WTC11 (cell line): Measurements from ENCODE around the gene DNAJC12. TPM values are rescaled to one million over a fixed set of nuclear protein-coding genes. Genes with fewer than 3 reads are reported as not detected.

ENCODE experiments used
- ATAC-seq: fragments of 200-7000 bp; cut with Tn5 transposase; 2 replicates; pipeline ENCODE4 v1.10.0; 2021; ENCODE audit warnings: mild to moderate bottlenecking, moderate library complexity
- CTCF ChIA-PET: fragments of 300-600 bp; sonication (Branson Sonifier 250); formaldehyde crosslinking; loops from one replicate; lab custom pipeline; 2021; ENCODE audit warnings: antibody characterized with exemption; lab: Charles Lee
- POLR2A ChIA-PET: fragments of 350-600 bp; sonication (Branson Sonifier 250); formaldehyde crosslinking; loops from one replicate; lab custom pipeline; 2021; ENCODE audit warnings: antibody characterized with exemption; lab: Charles Lee
- DNase-seq: peaks from one replicate; pipeline ENCODE4 v3.0.0; 2021; ENCODE audit warnings: low spot score
- H3K27ac Mint-ChIP-seq: 2 replicates; pipeline ENCODE4 v1.8.0; 2021; ENCODE audit warnings: mixed read lengths
- H3K27me3 Mint-ChIP-seq: 2 replicates; pipeline ENCODE4 v1.8.0; 2021; ENCODE audit warnings: low read depth, mild to moderate bottlenecking, moderate library complexity, mixed read lengths
- H3K36me3 Mint-ChIP-seq: 2 replicates; pipeline ENCODE4 v1.8.0; 2021; ENCODE audit warnings: mixed read lengths
- H3K4me1 Mint-ChIP-seq: 2 replicates; pipeline ENCODE4 v1.8.0; 2022; ENCODE audit warnings: mixed read lengths
- H3K4me3 Mint-ChIP-seq: 2 replicates; pipeline ENCODE4 v1.8.0; 2021; ENCODE audit warnings: mild to moderate bottlenecking, moderate library complexity, mixed read lengths
- H3K9me3 Mint-ChIP-seq: 2 replicates; pipeline ENCODE4 v1.8.0; 2021; ENCODE audit warnings: mixed read lengths
- AFF4 ChIP-seq: sonication (generic); formaldehyde crosslinking; IDR thresholded peaks from 2 replicates; pipeline ENCODE4 v1.8.1; 2023; ENCODE audit warnings: mild to moderate bottlenecking, missing genetic modification reagents, borderline replicate concordance
- ATF3 ChIP-seq: sonication (generic); formaldehyde crosslinking; conservative IDR thresholded peaks from 2 replicates; pipeline ENCODE4 v1.8.1; 2022; ENCODE audit warnings: mild to moderate bottlenecking, missing genetic modification reagents
- ATF6 ChIP-seq: sonication (generic); formaldehyde crosslinking; IDR thresholded peaks from 2 replicates; pipeline ENCODE4 v1.8.1; 2023; ENCODE audit warnings: mild to moderate bottlenecking, missing genetic modification reagents
- CTCF ChIP-seq: fragments of 200-600 bp; IDR thresholded peaks from 2 replicates; pipeline ENCODE4 v1.8.0; 2022; ENCODE audit warnings: antibody characterized with exemption
- E2F5 ChIP-seq: sonication (generic); formaldehyde crosslinking; IDR thresholded peaks from 2 replicates; pipeline ENCODE4 v1.8.1; 2022; ENCODE audit warnings: mild to moderate bottlenecking, moderate library complexity, missing genetic modification reagents
- FOXP1 ChIP-seq: sonication (generic); formaldehyde crosslinking; IDR thresholded peaks from 2 replicates; pipeline ENCODE4 v1.8.0; 2022; ENCODE audit warnings: missing genetic modification reagents, mild to moderate bottlenecking, moderate library complexity, borderline replicate concordance
- FOXP4 ChIP-seq: sonication (generic); formaldehyde crosslinking; IDR thresholded peaks from 2 replicates; pipeline ENCODE4 v1.8.0; 2022; ENCODE audit warnings: mild to moderate bottlenecking, missing genetic modification reagents
- GABPB1 ChIP-seq: sonication (generic); formaldehyde crosslinking; IDR thresholded peaks from 2 replicates; pipeline ENCODE4 v1.8.1; 2023; ENCODE audit warnings: mild to moderate bottlenecking, missing genetic modification reagents
- HMGA2 ChIP-seq: fragments of 250-450 bp; sonication (Bioruptor Pico); IDR thresholded peaks from 2 replicates; pipeline ENCODE4 v1.4.0; 2021; ENCODE audit warnings: mild to moderate bottlenecking, moderate library complexity
- KAT7 ChIP-seq: sonication (generic); formaldehyde crosslinking; IDR thresholded peaks from 2 replicates; pipeline ENCODE4 v1.8.1; 2023; ENCODE audit warnings: missing genetic modification reagents, mild to moderate bottlenecking, borderline replicate concordance
- NFYB ChIP-seq: sonication (generic); formaldehyde crosslinking; conservative IDR thresholded peaks from 2 replicates; pipeline ENCODE4 v1.8.0; 2022; ENCODE audit warnings: low read depth, missing genetic modification reagents
- TCF7 ChIP-seq: sonication (generic); formaldehyde crosslinking; IDR thresholded peaks from 2 replicates; pipeline ENCODE4 v1.8.0; 2022; ENCODE audit warnings: mild to moderate bottlenecking, low read depth, missing genetic modification reagents, moderate library complexity
- TP53 ChIP-seq: sonication (generic); formaldehyde crosslinking; IDR thresholded peaks from 2 replicates; pipeline ENCODE4 v1.8.1; 2023; ENCODE audit warnings: mild to moderate bottlenecking, missing genetic modification reagents
- ZNF396 ChIP-seq: fragments of 250-450 bp; sonication (Bioruptor Pico); IDR thresholded peaks from 2 replicates; pipeline ENCODE4 v1.8.0; 2021; ENCODE audit warnings: mild to moderate bottlenecking, moderate library complexity, borderline replicate concordance
- ZNF416 ChIP-seq: fragments of 250-450 bp; sonication (Bioruptor Pico); IDR thresholded peaks from 2 replicates; pipeline ENCODE4 v1.9.0; 2021; ENCODE audit warnings: mild to moderate bottlenecking, inconsistent platforms
- ZNF423 ChIP-seq: fragments of 250-450 bp; sonication (Bioruptor Pico); IDR thresholded peaks from 2 replicates; pipeline ENCODE4 v2.1.2; 2022; ENCODE audit warnings: mild to moderate bottlenecking, moderate library complexity
- total RNA-seq: library from RNA; stranded (reverse); gene quantifications from 3 replicates; pipeline ENCODE4 v1.2.3, GENCODE V29; 2021
- TF ChIP-seq, protein P1 (sequence below): sonication (generic); formaldehyde crosslinking; IDR thresholded peaks from 2 replicates; pipeline ENCODE4 v1.8.0; 2022; ENCODE audit warnings: mild to moderate bottlenecking, missing genetic modification reagents
- TF ChIP-seq, protein P2 (sequence below): sonication (generic); formaldehyde crosslinking; IDR thresholded peaks from 2 replicates; pipeline ENCODE4 v1.8.1; 2023; ENCODE audit warnings: mild to moderate bottlenecking, missing genetic modification reagents, moderate library complexity
- TF ChIP-seq, protein P3 (sequence below): fragments of 250-450 bp; sonication (Bioruptor Pico); IDR thresholded peaks from 2 replicates; pipeline ENCODE4 v1.8.0; 2021; ENCODE audit warnings: mild to moderate bottlenecking
- TF ChIP-seq, protein P4 (sequence below): sonication (generic); formaldehyde crosslinking; IDR thresholded peaks from 2 replicates; pipeline ENCODE4 v1.8.0; 2023; ENCODE audit warnings: missing genetic modification reagents

DNAJC12 gene
- total RNA-seq, 1 experiment from 2014 or later, result 0.94 TPM

- Mint-ChIP-seq H3K4me1 (peaks cover 4% of the 10 kb centered on the region), H3K36me3 (no peaks in the 10 kb centered on the region), H3K4me3 (peak overlapping the region; percentile 89), H3K27me3 (peaks cover 21% of the 10 kb centered on the region), H3K27ac (peak overlapping the region; percentile 48), H3K9me3 (peaks cover 5% of the 10 kb centered on the region)
- ATAC-seq (peak; percentile 76), DNase-seq (peak; percentile 95)
- ChIA-PET CTCF (interaction anchor here (0.5 to 3.4 kb wide), 6 partner anchors 16 to 886 kb away, joined by 3 to 14 read pairs (median 6); no protein-coding TSS in a partner anchor), POLR2A (interaction anchor here (0.6 kb wide), 1 partner anchor 32 kb away, joined by 5 read pairs; no protein-coding TSS in a partner anchor)
- peak; percentile 44; the same call in 1 of the 2 replicates for TF ChIP-seq FOXP1 (CRISPR knock-in tag)
- no peak for TF ChIP-seq CTCF
- no peak for TF ChIP-seq ZNF423 (CRISPR knock-in tag)
- TF ChIP-seq, protein P1, sequence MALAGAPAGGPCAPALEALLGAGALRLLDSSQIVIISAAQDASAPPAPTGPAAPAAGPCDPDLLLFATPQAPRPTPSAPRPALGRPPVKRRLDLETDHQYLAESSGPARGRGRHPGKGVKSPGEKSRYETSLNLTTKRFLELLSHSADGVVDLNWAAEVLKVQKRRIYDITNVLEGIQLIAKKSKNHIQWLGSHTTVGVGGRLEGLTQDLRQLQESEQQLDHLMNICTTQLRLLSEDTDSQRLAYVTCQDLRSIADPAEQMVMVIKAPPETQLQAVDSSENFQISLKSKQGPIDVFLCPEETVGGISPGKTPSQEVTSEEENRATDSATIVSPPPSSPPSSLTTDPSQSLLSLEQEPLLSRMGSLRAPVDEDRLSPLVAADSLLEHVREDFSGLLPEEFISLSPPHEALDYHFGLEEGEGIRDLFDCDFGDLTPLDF, result no peak
- 0 out of 2 replicates have a peak, but pooled peaks have one; percentile 56 for TF ChIP-seq TCF7 (CRISPR knock-in tag)
- TF ChIP-seq NFYB (CRISPR knock-in tag), result no peak
- TF ChIP-seq HMGA2 (CRISPR knock-in tag), result no peak
- TF ChIP-seq, protein P2, sequence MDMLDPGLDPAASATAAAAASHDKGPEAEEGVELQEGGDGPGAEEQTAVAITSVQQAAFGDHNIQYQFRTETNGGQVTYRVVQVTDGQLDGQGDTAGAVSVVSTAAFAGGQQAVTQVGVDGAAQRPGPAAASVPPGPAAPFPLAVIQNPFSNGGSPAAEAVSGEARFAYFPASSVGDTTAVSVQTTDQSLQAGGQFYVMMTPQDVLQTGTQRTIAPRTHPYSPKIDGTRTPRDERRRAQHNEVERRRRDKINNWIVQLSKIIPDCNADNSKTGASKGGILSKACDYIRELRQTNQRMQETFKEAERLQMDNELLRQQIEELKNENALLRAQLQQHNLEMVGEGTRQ (CRISPR knock-in tag), result no peak
- no peak for TF ChIP-seq AFF4 (CRISPR knock-in tag)
- no peak for TF ChIP-seq GABPB1
- no peak for TF ChIP-seq TP53 (CRISPR knock-in tag)
- 0 out of 2 replicates have a peak, but pooled peaks have one; percentile 17 for TF ChIP-seq KAT7 (CRISPR knock-in tag)
- 0 out of 2 replicates have a peak, but pooled peaks have one; percentile 58 for TF ChIP-seq FOXP4 (CRISPR knock-in tag)
- TF ChIP-seq ATF3 (CRISPR knock-in tag), result no peak
- no peak for TF ChIP-seq ZNF396 (CRISPR knock-in tag)
- no peak for TF ChIP-seq ATF6 (CRISPR knock-in tag)
- peak; percentile 85 for TF ChIP-seq E2F5 (CRISPR knock-in tag)
- TF ChIP-seq ZNF416 (CRISPR knock-in tag), result no peak
- TF ChIP-seq, protein P3, sequence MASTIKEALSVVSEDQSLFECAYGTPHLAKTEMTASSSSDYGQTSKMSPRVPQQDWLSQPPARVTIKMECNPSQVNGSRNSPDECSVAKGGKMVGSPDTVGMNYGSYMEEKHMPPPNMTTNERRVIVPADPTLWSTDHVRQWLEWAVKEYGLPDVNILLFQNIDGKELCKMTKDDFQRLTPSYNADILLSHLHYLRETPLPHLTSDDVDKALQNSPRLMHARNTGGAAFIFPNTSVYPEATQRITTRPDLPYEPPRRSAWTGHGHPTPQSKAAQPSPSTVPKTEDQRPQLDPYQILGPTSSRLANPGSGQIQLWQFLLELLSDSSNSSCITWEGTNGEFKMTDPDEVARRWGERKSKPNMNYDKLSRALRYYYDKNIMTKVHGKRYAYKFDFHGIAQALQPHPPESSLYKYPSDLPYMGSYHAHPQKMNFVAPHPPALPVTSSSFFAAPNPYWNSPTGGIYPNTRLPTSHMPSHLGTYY (CRISPR knock-in tag), result no peak
- TF ChIP-seq, protein P4, sequence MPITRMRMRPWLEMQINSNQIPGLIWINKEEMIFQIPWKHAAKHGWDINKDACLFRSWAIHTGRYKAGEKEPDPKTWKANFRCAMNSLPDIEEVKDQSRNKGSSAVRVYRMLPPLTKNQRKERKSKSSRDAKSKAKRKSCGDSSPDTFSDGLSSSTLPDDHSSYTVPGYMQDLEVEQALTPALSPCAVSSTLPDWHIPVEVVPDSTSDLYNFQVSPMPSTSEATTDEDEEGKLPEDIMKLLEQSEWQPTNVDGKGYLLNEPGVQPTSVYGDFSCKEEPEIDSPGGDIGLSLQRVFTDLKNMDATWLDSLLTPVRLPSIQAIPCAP, result no peak
Observed at GRCh38 chr10:67764012-67764822, 73.8 kb downstream of the DNAJC12 start.
